ENCODE results near the gene NLRP6.
A peak's percentile ranks its signal among the peaks of the same experiment; 100 is the strongest.
"Not testable (repeated sequence)": the region's sequence is repeated elsewhere in the genome, so short reads cannot be mapped to it uniquely, and the experiment has no call there.

The NLRP6 gene

DNA sequence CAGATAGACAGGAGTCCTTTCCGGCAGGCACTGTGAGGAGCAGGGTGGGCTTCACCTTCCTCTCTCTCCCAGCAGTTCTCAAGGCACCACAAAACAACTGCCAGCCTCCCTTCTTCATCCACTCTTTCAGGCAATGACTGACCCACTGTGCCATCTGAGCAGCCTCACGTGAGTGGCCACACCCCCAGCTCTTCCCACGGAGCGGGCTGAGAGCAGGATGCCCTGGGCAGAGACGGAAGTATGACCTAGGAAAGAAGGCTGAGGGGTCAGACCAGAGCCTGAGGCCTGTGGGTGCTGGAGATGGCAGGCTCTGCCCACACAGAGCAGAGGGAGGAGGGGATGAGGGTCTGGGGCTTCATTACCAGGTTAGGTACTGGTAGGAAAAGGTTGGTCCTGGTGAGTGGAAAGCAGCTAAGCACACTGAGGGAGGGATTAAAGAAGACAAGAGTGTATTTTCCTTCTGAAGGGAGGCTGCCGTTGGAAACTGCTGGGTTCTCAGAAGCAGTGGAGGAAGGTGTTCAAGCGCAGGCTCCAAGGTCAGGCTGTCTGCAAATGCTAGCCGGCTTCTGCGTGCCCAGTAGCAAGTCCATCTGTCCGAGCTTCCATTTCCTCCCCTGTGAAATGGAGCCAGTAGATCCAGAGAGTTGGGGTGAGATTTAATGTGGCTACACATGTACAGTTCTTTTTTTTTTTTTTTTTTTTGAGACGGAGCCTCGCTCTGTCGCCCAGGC is 4.6 kb downstream of the NLRP6 start:
- DNase-seq, result no peak

GRCh38 chr11:283405-284104 is 5.3 kb downstream of the NLRP6 start:
- DNase-seq, result no peak

DNA sequence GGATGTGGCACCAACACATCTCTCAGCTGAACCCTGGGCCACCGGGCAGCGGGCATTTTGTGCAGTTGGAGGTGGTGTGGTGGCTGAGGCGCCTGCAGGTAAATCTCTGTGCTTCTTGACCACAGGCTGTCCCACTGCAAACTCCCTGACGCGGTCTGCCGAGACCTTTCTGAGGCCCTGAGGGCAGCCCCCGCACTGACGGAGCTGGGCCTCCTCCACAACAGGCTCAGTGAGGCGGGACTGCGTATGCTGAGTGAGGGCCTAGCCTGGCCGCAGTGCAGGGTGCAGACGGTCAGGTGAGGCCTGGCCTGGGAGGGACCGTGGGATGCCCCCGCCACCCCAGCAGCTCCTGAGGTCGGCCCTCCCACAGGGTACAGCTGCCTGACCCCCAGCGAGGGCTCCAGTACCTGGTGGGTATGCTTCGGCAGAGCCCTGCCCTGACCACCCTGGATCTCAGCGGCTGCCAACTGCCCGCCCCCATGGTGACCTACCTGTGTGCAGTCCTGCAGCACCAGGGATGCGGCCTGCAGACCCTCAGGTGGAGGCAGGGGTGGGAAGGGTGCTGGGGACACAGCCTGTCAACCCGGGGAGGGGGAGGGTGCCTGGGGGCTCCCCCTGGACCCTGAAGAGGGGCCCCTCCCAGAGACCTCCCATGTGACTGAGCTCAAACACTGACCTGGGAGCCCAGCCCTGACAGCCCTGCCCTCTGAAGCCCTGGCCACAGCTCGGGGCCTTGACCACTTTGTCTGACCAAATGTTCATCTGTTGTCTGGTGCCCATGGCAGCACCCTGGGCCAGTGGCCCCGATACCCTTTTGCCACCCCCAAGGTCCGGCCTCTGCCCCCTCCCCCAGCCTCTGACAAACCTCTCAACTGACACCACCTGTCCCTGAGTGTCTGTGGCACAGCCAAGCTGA is 6.2 kb downstream of the NLRP6 start:
- no peak for DNase-seq

DNA sequence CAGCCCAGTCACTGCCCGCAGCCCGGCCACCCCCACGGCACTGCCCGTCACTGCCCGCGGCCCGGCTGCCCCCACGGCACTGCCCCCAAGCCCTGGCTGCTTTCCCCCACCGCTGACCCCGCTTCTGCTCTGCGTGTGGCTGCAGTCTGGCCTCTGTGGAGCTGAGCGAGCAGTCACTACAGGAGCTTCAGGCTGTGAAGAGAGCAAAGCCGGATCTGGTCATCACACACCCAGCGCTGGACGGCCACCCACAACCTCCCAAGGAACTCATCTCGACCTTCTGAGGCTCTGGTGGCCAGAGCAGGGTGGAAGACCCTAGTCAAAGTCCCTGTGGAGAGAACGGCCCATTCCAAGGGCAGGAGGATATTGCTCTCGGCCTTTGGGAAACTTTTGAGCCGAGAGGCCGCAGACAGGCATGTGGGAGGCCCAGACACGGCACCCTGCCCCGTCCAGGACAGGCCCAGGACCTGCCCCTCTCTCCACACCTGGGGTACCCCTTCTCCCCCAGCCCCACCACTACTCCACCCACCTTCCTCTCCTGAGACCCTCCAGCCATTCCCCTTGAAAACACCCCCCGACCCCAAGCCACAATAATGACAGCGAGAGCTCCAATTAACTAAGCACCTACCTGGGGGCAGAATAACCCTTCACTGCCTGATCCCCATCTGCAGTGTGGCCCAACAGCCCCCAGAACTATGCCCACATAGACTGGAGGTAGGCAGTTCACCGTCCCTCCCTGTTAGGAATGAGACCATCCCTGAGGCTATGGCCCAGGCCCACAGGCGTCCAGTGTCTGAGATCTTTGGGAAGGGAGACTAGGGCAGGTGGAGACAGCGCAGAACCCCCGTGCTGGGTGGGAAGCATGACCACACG is 7.0 kb downstream of the NLRP6 start:
- DNase-seq, result no peak

- no peak for DNase-seq
These were observed 7.7 kb downstream of the NLRP6 start for GRCh38 chr11:285894-286220.

GRCh38 chr11:286977-287820 is 9.0 kb downstream of the NLRP6 start:
- DNase-seq, result not testable (repeated sequence)

GRCh38 chr11:287821-288477 is 9.7 kb downstream of the NLRP6 start:
- peak; percentile 26 for DNase-seq

- DNase-seq, result peak; percentile 62
These were observed 10.5 kb downstream of the NLRP6 start, which contains the start of gene PGGHG for GRCh38 chr11:288478-289397. Gene PGGHG (plus strand): TSS chr11:289126. CDS start chr11:289817, 691 bp downstream.

- no peak for DNase-seq
These were observed 11.1 kb downstream of the NLRP6 start for GRCh38 chr11:289398-289711.

DNA sequence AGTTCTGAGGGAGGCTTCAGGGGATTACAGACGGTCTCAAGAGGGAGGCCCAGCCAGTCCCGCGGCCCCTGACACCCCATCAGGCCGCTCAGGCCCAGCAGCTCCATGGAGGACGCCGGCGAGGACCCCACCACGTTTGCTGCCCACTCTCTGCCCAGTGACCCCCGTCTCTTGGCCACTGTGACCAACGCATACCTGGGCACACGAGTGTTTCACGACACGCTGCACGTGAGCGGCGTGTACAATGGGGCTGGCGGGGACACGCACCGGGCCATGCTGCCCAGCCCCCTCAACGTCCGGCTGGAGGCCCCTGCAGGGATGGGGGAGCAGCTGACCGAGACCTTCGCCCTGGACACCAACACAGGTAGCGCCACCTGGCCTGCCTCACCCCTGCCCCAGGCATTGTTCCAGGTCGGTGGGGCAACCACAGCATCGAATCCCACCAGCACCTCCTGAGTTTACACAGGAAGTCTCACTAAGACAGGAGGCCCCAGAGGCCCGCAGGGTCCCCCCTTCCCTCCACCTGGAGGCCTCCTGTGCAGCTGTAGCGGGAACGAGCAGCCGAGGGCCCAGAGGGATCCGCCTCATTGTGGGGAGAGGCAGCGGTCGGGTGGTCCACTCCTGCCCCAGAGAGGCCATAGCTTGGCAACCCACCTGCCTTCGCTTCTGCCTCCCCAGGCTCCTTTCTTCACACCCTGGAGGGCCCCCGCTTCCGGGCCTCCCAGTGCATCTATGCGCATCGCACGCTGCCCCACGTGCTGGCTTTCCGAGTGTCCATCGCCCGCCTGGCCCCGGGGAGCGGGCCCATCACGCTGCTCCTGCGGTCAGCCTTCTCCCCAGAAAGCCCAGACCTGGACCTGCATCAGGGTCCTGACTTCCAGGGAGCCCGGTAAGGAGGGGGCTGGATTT is 11.8 kb downstream of the NLRP6 start:
- DNase-seq, result no peak

GRCh38 chr11:290621-291231 is 12.5 kb downstream of the NLRP6 start:
- no peak for DNase-seq

DNA sequence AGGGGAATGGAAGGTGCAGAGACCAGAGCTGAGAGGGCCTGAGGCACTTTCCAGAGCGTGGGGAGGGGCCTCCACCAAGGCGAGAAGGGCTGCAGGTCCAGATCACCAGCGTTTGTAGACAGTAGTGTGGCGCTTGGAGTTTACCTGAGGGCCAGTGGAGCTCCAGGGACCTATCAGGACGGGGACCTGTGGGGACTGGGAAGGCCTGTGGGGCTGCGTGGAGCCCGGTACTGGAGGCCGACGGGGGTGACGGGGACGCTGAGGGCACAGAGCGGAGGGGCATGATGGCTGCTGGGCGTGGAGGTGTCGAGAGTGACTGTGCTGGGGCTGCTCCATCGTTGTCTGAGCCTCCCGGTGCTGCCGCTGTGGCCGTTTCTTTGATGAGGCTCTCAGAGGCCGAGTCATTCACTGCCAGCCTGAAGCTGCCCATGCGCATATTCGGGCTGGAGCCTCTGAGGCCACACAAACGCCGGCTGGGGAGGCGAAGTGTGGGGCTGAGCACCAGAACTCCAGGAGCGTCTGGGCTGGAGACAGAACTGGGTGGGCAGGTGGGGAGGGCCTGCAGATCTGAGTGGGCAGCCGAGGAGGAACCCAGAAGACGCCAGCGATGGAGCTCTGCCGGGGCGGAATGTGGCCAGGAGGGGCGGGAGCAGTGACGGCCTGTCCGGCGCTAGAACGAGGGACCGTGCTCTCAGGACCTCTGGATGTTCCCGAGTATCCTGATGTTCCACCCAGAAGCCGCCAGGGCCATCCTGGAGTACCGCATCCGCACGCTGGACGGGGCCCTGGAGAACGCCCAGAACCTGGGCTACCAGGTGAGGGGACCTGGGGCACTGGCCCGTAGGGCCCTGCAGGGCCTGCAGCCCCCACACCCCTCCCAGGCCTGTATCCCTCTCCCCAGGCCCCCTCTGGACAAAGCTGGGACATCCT is 13.3 kb downstream of the NLRP6 start:
- DNase-seq, result no peak

GRCh38 chr11:292211-293121 is 14.3 kb downstream of the NLRP6 start:
- DNase-seq, result no peak

GRCh38 chr11:293271-293851 is 15.2 kb downstream of the NLRP6 start:
- no peak for DNase-seq

- DNase-seq, result no peak
These were observed 15.8 kb downstream of the NLRP6 start for GRCh38 chr11:293852-294661.

All from eye (tissue), 1 donor.